Trophoblast cell (in vitro differentiated cells and primary cell): ENCODE data around the gene ZNF217.
"Not testable (repeated sequence)": the region's sequence is repeated elsewhere in the genome, so short reads cannot be mapped to it uniquely, and the experiment has no call there.

ENCODE experiments used
- DNase-seq, 2 donors: peaks; one replicate each; pipeline ENCODE4 v3.0.0-alpha.2; 2016
- H2AFZ ChIP-seq: 2 replicates; pipeline ENCODE4 v1.6.1; 2013; ENCODE audit warnings: low read length, moderate library complexity, mild to moderate bottlenecking; ENCODE audit not compliant: insufficient read depth, poor library complexity
- H2AK5ac ChIP-seq: 2 replicates; pipeline ENCODE4 v1.6.1; 2013; ENCODE audit warnings: mild to moderate bottlenecking, low read length
- H2BK120ac ChIP-seq: 2 replicates; pipeline ENCODE4 v1.6.1; 2013; ENCODE audit warnings: low read length, mild to moderate bottlenecking, moderate library complexity; ENCODE audit not compliant: insufficient read depth, poor library complexity
- H2BK12ac ChIP-seq: 2 replicates; pipeline ENCODE4 v1.6.1; 2013; ENCODE audit warnings: mild to moderate bottlenecking, low read length, moderate library complexity
- H2BK5ac ChIP-seq: 2 replicates; pipeline ENCODE4 v1.6.1; 2013; ENCODE audit warnings: low read length, low read depth, moderate library complexity, mild to moderate bottlenecking; ENCODE audit not compliant: poor library complexity
- H3K14ac ChIP-seq: 2 replicates; pipeline ENCODE4 v1.6.1; 2013; ENCODE audit warnings: mild to moderate bottlenecking, low read length
- H3K18ac ChIP-seq: 2 replicates; pipeline ENCODE4 v1.6.1; 2013; ENCODE audit warnings: mild to moderate bottlenecking, low read length
- H3K23ac ChIP-seq: 2 replicates; pipeline ENCODE4 v1.6.1; 2013; ENCODE audit warnings: low read length
- H3K27ac ChIP-seq: 2 replicates; pipeline ENCODE4 v1.5.1; 2013; ENCODE audit warnings: low read depth, mild to moderate bottlenecking, inconsistent platforms, low read length, moderate library complexity
- H3K27me3 ChIP-seq: 2 replicates; pipeline ENCODE4 v1.6.1; 2013; ENCODE audit warnings: inconsistent platforms, mild to moderate bottlenecking, low read length, moderate library complexity; ENCODE audit not compliant: insufficient read depth
- H3K36me3 ChIP-seq, 2 experiments: 1 replicate in 1 of 2; 2 replicates in 1 of 2; pipeline ENCODE4 v1.6.1; 2013; ENCODE audit warnings: low read length in 2 of 2, mild to moderate bottlenecking in 2 of 2, moderate library complexity in 1 of 2; ENCODE audit not compliant: insufficient read depth in 2 of 2, control insufficient read depth in 1 of 2
- H3K4ac ChIP-seq: 2 replicates; pipeline ENCODE4 v1.6.1; 2013; ENCODE audit warnings: low read depth, mild to moderate bottlenecking, low read length, moderate library complexity
- H3K4me1 ChIP-seq, 2 experiments: 1 replicate in 1 of 2; 2 replicates in 1 of 2; pipeline ENCODE4 v1.6.1; 2013; ENCODE audit warnings: low read length in 2 of 2, mild to moderate bottlenecking in 2 of 2, moderate library complexity in 1 of 2; ENCODE audit not compliant: insufficient read depth in 2 of 2, control insufficient read depth in 1 of 2
- H3K4me2 ChIP-seq: 2 replicates; pipeline ENCODE4 v1.6.1; 2013; ENCODE audit warnings: inconsistent platforms, mild to moderate bottlenecking, low read length, moderate library complexity
- H3K4me3 ChIP-seq: 2 replicates; pipeline ENCODE4 v1.5.1; 2013; ENCODE audit warnings: mild to moderate bottlenecking, low read depth, low read length, inconsistent platforms
- H3K79me1 ChIP-seq: one replicate; pipeline ENCODE4 v1.6.1; 2013; ENCODE audit warnings: low read length
- H3K79me2 ChIP-seq: 2 replicates; pipeline ENCODE4 v1.6.1; 2013; ENCODE audit warnings: low read length, mild to moderate bottlenecking; ENCODE audit not compliant: control insufficient read depth, insufficient read depth, poor library complexity
- H3K9ac ChIP-seq: 2 replicates; pipeline ENCODE4 v1.6.1; 2013; ENCODE audit warnings: mild to moderate bottlenecking, low read length
- H3K9me3 ChIP-seq: 2 replicates; pipeline ENCODE4 v1.6.1; 2013; ENCODE audit warnings: low read depth, mild to moderate bottlenecking, control low read depth, inconsistent platforms, low read length; ENCODE audit not compliant: insufficient read depth
- H4K12ac ChIP-seq: 2 replicates; pipeline ENCODE4 v1.6.1; 2013; ENCODE audit warnings: low read depth, mild to moderate bottlenecking, low read length, moderate library complexity
- H4K8ac ChIP-seq: 2 replicates; pipeline ENCODE4 v1.6.1; 2013; ENCODE audit warnings: low read depth, mild to moderate bottlenecking, low read length, moderate library complexity
- H4K91ac ChIP-seq: one replicate; pipeline ENCODE4 v1.6.1; 2013; ENCODE audit warnings: low read depth, mild to moderate bottlenecking, low read length, moderate library complexity
- WGBS: extraction: QIAGEN DNeasy Blood & Tissue Kit; methylation state at CpG from one replicate; pipeline ENCODE4 v1.1.7; 2013; ENCODE audit warnings: missing lambda C conversion rate; ENCODE audit not compliant: insufficient read length, insufficient coverage; ENCODE audit errors: extremely low coverage; 5-methylcytosine and 5-hydroxymethylcytosine counted together

ZNF217 gene

DNA sequence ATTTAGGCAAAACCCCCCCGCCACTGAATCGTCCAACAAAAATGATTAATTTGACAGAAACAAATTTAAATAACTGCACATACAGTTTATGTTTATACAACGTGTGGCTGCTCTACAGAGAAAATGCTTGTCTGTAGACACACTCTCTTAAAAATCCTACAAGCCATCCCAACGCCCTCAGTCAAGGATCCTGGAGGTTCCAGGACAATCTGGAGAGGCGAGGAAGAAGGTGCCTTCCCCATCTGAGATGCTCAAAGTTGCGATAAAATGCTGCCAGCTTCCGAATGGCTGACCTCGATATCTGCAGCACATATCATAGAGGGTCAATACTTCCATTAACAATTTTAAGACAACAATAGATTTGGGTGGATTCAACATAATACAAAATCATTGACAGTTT is 25.3 kb downstream of the ZNF217 start:
- no peaks in the 10 kb centered on the region for H3K9me3 ChIP-seq
- H3K23ac ChIP-seq = no peak overlapping the region
- H3K27ac ChIP-seq = no peak overlapping the region
- no CpG with 5 or more reads among the region's 8 CpGs for WGBS
- H2AFZ ChIP-seq = no peak overlapping the region
- H3K14ac ChIP-seq = no peak overlapping the region
- H3K18ac ChIP-seq = no peak overlapping the region
- no peak overlapping the region for H2BK120ac ChIP-seq
- no peaks in the 10 kb centered on the region for H3K27me3 ChIP-seq
- H3K79me1 ChIP-seq = peaks cover 2% of the 10 kb centered on the region
- no peak overlapping the region for H3K4me3 ChIP-seq
- H4K91ac ChIP-seq = no peak overlapping the region
- H3K4me1 ChIP-seq = peaks cover 0 to 4% of the 10 kb centered on the region in 2 experiments
- H2BK12ac ChIP-seq = no peak overlapping the region
- no peak overlapping the region for H4K8ac ChIP-seq
- no peak overlapping the region for H4K12ac ChIP-seq
- no peaks in the 10 kb centered on the region for H3K79me2 ChIP-seq
- H3K4me2 ChIP-seq = no peak overlapping the region
- no peak for DNase-seq
- H3K36me3 ChIP-seq = peaks cover 41 to 55% of the 10 kb centered on the region in 2 experiments
- no peak overlapping the region for H2AK5ac ChIP-seq
- no peak overlapping the region for H2BK5ac ChIP-seq
- no peak overlapping the region for H3K4ac ChIP-seq
- H3K9ac ChIP-seq = no peak overlapping the region

DNA sequence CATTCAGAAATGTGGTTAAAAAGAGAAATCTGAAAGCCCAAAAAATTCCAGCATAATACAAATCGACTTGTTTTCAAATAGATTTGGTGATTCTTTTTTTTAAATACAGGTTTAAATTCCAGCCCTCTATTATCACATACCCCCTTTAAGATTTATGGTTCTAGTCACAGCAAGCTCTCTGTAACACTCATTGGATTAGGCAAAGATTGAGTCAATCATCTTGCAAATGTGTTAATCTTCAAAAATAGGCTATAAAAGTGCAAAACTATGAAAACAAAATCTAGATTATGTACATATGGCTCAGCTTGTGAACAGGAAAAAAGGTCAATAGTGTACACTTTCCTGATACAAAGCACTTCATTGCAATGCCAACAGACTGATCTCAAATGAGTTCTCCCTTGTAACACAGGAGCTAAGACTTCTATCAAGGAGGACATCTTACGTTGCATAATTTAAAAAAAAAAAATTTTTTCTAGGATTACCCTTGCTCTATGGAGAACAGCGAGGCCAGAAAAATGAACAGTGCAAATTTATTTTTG is 26.2 kb downstream of the ZNF217 start:
- Histone ChIP-seq H3K4me1 (peaks cover 0 to 4% of the 10 kb centered on the region in 2 experiments), H3K9ac (no peak overlapping the region), H3K4me3 (no peak overlapping the region), H2BK5ac (no peak overlapping the region), H3K27me3 (no peaks in the 10 kb centered on the region), H3K23ac (no peak overlapping the region), H3K4me2 (no peak overlapping the region), H3K79me2 (no peaks in the 10 kb centered on the region), H4K8ac (no peak overlapping the region), H2BK120ac (no peak overlapping the region), H3K4ac (no peak overlapping the region), H4K12ac (no peak overlapping the region), H2AFZ (no peak overlapping the region), H3K18ac (no peak overlapping the region), H3K14ac (no peak overlapping the region), H2BK12ac (no peak overlapping the region), H3K79me1 (peaks cover 2% of the 10 kb centered on the region), H4K91ac (no peak overlapping the region), H3K9me3 (no peaks in the 10 kb centered on the region), H2AK5ac (no peak overlapping the region), H3K27ac (no peak overlapping the region), H3K36me3 (peaks cover 42 to 47% of the 10 kb centered on the region in 2 experiments)
- DNase-seq = no peak
- no CpG with 5 or more reads among the region's 3 CpGs for WGBS

DNA sequence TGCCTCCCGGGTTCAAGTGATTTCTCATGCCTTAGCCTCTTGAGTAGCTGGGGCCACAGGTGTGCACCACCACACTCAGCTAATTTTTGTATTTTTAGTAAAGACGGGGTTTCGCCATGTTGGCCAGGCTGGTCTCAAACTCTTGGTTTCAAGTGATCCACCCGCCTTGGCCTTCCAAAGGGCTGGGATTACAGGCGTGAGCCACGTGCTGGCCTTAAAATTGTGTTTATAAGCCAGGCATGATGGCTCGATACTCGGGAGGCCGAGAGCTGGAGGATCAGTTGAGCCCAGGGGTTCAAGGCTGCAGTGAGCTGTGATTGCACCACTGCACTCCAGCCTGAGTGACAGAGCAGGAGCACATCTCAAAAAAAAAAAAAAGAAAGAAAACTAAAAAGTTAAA is 27.0 kb downstream of the ZNF217 start:
- not testable (repeated sequence) for H4K12ac ChIP-seq, H2AK5ac ChIP-seq, H2BK5ac ChIP-seq, H3K4ac ChIP-seq, H3K79me1 ChIP-seq, H2AFZ ChIP-seq, H3K23ac ChIP-seq, H3K4me3 ChIP-seq, H3K14ac ChIP-seq, H3K79me2 ChIP-seq, H3K9ac ChIP-seq, H2BK12ac ChIP-seq, H3K18ac ChIP-seq, H3K4me1 ChIP-seq, H4K91ac ChIP-seq, H4K8ac ChIP-seq, H3K27me3 ChIP-seq, H3K9me3 ChIP-seq, H3K27ac ChIP-seq, H3K4me2 ChIP-seq, H2BK120ac ChIP-seq, DNase-seq
- peaks cover 41 to 44% of the 10 kb centered on the region in 2 experiments for H3K36me3 ChIP-seq
- whole genome bisulfite sequencing = no CpG with 5 or more reads among the region's 9 CpGs

DNA sequence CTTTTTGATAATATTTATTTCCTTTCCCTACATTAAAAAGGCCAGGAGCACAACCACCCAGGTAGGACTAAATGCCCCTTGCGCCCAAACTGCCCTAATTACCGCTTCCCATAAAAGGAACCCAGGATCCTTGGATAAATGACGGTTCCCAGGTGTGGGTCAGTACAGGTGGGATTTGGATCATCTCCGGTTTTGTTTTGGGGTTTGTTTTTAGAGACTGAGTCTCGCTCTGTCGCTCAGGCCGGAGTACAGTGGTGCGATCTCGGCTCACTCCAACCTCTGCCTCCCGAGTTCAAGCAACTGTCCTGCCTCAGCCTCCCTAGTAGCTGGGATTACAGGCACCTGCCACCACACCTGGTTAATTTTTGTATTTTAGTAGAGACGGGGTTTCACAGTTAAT is 28.4 kb downstream of the ZNF217 start:
- no peaks in the 10 kb centered on the region for H3K27me3 ChIP-seq

More for the DNA sequence above, 28.4 kb downstream of the ZNF217 start:
- Histone ChIP-seq H2AK5ac (no peak overlapping the region), H3K4me1 (peaks cover 0 to 4% of the 10 kb centered on the region in 2 experiments), H3K27ac (no peak overlapping the region), H3K9me3 (no peaks in the 10 kb centered on the region), H3K14ac (no peak overlapping the region), H4K91ac (no peak overlapping the region), H2BK5ac (no peak overlapping the region), H2AFZ (no peak overlapping the region), H3K79me1 (peaks cover 2% of the 10 kb centered on the region), H3K36me3 (peaks cover 32 to 33% of the 10 kb centered on the region in 2 experiments), H3K4ac (no peak overlapping the region), H3K9ac (no peak overlapping the region), H4K12ac (no peak overlapping the region), H3K79me2 (no peaks in the 10 kb centered on the region), H3K23ac (no peak overlapping the region), H3K18ac (no peak overlapping the region), H2BK120ac (no peak overlapping the region), H2BK12ac (no peak overlapping the region), H3K4me3 (no peak overlapping the region), H3K4me2 (no peak overlapping the region), H4K8ac (no peak overlapping the region)
- DNase-seq = no peak
- no CpG with 5 or more reads among the region's 11 CpGs for WGBS
